Breast epithelium (tissue), 4 donors: ENCODE data around the gene OSBPL6. TPM values are rescaled to one million over a fixed set of nuclear protein-coding genes. Genes with fewer than 3 reads are reported as not detected.
A peak's percentile ranks its signal among the peaks of the same experiment; 100 is the strongest.
"Not testable (repeated sequence)": the region's sequence is repeated elsewhere in the genome, so short reads cannot be mapped to it uniquely, and the experiment has no call there.

Experiments used
- DNase-seq, 2 donors: peaks; one replicate each; pipeline ENCODE4 v3.0.0-alpha.2; 2019; ENCODE audit warnings: low spot score in 2 of 2
- H3K27ac ChIP-seq, 2 donors: fragments of 200-600 bp; sonication (generic) in 1 of 2; one replicate each; pipeline ENCODE4 v1.5.1; 2016 to 2019; ENCODE audit warnings: mild to moderate bottlenecking in 1 of 2
- H3K27me3 ChIP-seq, 2 donors: fragments of 200-600 bp; sonication (generic) in 1 of 2; one replicate each; pipeline versions ENCODE4 v1.5.1 to v1.6.0; 2017 to 2019; ENCODE audit warnings: control low read depth in 1 of 2, mild to moderate bottlenecking in 1 of 2
- H3K36me3 ChIP-seq: fragments of 200-600 bp; one replicate; pipeline ENCODE4 v1.5.1; 2019
- H3K4me1 ChIP-seq, 2 donors: fragments of 200-600 bp; sonication (generic); one replicate each; pipeline ENCODE4 v1.5.1; 2016 to 2019; ENCODE audit warnings: control low read depth in 1 of 2
- H3K4me3 ChIP-seq, 3 donors: fragments of 200-600 bp; sonication (generic); 1 replicate in 2 of 3; 2 replicates in 1 of 3; pipeline ENCODE4 v1.5.1; 2016 to 2019; ENCODE audit warnings: mild to moderate bottlenecking in 3 of 3, moderate library complexity in 2 of 3
- H3K9me3 ChIP-seq, 2 donors: fragments of 200-600 bp; sonication (generic) in 1 of 2; one replicate each; pipeline ENCODE4 v1.5.1; 2016 to 2019; ENCODE audit warnings: control low read depth in 1 of 2
- POLR2A ChIP-seq: fragments of 450-650 bp; IDR thresholded peaks from one replicate; pipeline ENCODE4 v1.6.1; 2016; ENCODE audit warnings: antibody characterized with exemption, mild to moderate bottlenecking, moderate library complexity
- POLR2AphosphoS5 ChIP-seq, 3 donors: sonication (generic); formaldehyde crosslinking; IDR thresholded peaks; one replicate each; pipeline ENCODE4 v1.6.1; 2017; ENCODE audit warnings: antibody characterized with exemption in 3 of 3
- intact Hi-C: fragments of 100-400 bp; cut with DNase I; formaldehyde crosslinking; loops from one replicate; pipeline ENCODE4 v1.15.1; 2023; ENCODE audit warnings: low total_unique reads
- total RNA-seq, 3 donors: library from RNA; depleted of rRNA; stranded (reverse); fragments of >200 nt; gene quantifications; one replicate each; pipeline ENCODE4 v1.1.0, GENCODE V29; 2016
- TF ChIP-seq, protein P1 (sequence below), 3 donors: fragments of 450-650 bp; IDR thresholded peaks; one replicate each; pipeline ENCODE4 v1.5.1; 2016 to 2017; ENCODE audit warnings: antibody characterized with exemption in 3 of 3, mild to moderate bottlenecking in 3 of 3, moderate library complexity in 3 of 3

Gene OSBPL6
- total RNA-seq, 3 donors from 2014 or later = 1.3 to 4.8 (median 1.8) TPM

DNA sequence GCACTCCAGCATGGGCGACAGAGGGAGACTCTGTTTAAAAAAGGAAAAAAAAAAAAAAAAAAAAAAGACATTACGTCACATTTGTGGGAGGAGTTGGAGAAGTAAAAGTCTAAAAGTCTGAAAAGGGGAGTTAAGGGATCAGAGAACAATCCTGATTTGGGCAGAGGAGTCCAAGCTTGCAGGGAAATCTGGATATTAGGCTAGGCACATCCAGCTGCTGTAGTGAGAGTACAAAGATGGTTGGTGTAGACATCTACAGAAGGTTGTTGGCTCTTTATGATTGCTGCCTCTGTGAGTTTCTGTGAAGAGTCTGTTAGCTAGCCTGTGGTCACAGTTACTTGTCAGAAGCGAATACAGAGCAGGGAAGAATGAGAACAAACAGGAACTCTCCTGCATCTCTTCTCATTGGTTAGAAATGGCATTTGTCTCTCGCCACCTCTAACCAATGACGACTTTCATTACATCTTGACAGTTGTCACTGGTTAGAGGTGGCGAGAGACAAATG, 3.3 kb upstream of the OSBPL6 start:
- no peaks in the 10 kb centered on the region for H3K27me3 ChIP-seq
- H3K9me3 ChIP-seq = no peaks in the 10 kb centered on the region
- TF ChIP-seq POLR2A = no peak
- TF ChIP-seq, protein P1, sequence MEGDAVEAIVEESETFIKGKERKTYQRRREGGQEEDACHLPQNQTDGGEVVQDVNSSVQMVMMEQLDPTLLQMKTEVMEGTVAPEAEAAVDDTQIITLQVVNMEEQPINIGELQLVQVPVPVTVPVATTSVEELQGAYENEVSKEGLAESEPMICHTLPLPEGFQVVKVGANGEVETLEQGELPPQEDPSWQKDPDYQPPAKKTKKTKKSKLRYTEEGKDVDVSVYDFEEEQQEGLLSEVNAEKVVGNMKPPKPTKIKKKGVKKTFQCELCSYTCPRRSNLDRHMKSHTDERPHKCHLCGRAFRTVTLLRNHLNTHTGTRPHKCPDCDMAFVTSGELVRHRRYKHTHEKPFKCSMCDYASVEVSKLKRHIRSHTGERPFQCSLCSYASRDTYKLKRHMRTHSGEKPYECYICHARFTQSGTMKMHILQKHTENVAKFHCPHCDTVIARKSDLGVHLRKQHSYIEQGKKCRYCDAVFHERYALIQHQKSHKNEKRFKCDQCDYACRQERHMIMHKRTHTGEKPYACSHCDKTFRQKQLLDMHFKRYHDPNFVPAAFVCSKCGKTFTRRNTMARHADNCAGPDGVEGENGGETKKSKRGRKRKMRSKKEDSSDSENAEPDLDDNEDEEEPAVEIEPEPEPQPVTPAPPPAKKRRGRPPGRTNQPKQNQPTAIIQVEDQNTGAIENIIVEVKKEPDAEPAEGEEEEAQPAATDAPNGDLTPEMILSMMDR (IDR thresholded peaks at IDR 0.05) = no peak
- no peak for TF ChIP-seq POLR2AphosphoS5 (IDR thresholded peaks at IDR 0.05)
- H3K4me3 ChIP-seq = no peak overlapping the region
- no peaks in the 10 kb centered on the region for H3K4me1 ChIP-seq
- no peak overlapping the region for H3K27ac ChIP-seq
- DNase-seq = no peak
- intact Hi-C loops = no loop called here
- no peaks in the 10 kb centered on the region for H3K36me3 ChIP-seq

- DNase-seq = no peak
- no peaks in the 10 kb centered on the region for H3K4me1 ChIP-seq
- intact Hi-C loops = no loop called here
- no peak for TF ChIP-seq POLR2AphosphoS5 (IDR thresholded peaks at IDR 0.05)
- no peak for TF ChIP-seq POLR2A
- no peaks in the 10 kb centered on the region for H3K27me3 ChIP-seq
- H3K4me3 ChIP-seq = no peak overlapping the region
- no peaks in the 10 kb centered on the region for H3K36me3 ChIP-seq
- H3K27ac ChIP-seq = no peak overlapping the region
- H3K9me3 ChIP-seq = no peaks in the 10 kb centered on the region
Measured at GRCh38 chr2:178191511-178191910, 2.8 kb upstream of the OSBPL6 start.

DNA sequence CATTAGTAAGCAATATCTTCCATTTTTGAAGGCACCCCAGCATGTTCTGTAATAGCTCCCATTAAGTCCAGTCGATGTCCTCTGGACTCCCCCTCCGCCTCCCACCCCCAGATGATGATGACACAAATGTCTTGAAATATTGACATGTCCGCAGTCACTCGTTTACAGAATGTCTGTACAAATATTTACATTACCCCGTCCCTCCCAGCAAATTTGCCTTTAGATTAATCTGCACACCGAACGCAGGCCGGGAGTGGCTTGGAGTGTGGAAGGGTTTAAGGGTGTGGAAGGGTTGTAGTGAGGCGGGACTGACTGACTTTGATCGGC, 853 bp upstream of the OSBPL6 start:
- no peaks in the 10 kb centered on the region for H3K4me1 ChIP-seq
- no peaks in the 10 kb centered on the region for H3K36me3 ChIP-seq
- no peak for TF ChIP-seq POLR2A
- no peak for TF ChIP-seq POLR2AphosphoS5 (IDR thresholded peaks at IDR 0.05)
- TF ChIP-seq, protein P1 (IDR thresholded peaks at IDR 0.05) = no peak
- intact Hi-C loops = no loop called here
- peak overlapping the region; percentile 80 to 94 (median 86) for H3K4me3 ChIP-seq
- H3K27me3 ChIP-seq = no peaks in the 10 kb centered on the region
- no peaks in the 10 kb centered on the region for H3K9me3 ChIP-seq
- peak in 1 of 2 donors; percentile 58 for DNase-seq
- peak overlapping the region; percentile 85 to 89 for H3K27ac ChIP-seq

GRCh38 chr2:178194600-178195389, 483 bp downstream of the OSBPL6 start:
- H3K27ac ChIP-seq = peak overlapping the region; percentile 85 to 89
- no peaks in the 10 kb centered on the region for H3K36me3 ChIP-seq
- TF ChIP-seq POLR2A = no peak
- no peaks in the 10 kb centered on the region for H3K4me1 ChIP-seq
- H3K27me3 ChIP-seq = no peaks in the 10 kb centered on the region
- intact Hi-C loops = no loop called here
- H3K9me3 ChIP-seq = no peaks in the 10 kb centered on the region
- peak in 1 of 2 donors; percentile 52 for DNase-seq
- H3K4me3 ChIP-seq = peak overlapping the region; percentile 80 to 94 (median 86)

DNA sequence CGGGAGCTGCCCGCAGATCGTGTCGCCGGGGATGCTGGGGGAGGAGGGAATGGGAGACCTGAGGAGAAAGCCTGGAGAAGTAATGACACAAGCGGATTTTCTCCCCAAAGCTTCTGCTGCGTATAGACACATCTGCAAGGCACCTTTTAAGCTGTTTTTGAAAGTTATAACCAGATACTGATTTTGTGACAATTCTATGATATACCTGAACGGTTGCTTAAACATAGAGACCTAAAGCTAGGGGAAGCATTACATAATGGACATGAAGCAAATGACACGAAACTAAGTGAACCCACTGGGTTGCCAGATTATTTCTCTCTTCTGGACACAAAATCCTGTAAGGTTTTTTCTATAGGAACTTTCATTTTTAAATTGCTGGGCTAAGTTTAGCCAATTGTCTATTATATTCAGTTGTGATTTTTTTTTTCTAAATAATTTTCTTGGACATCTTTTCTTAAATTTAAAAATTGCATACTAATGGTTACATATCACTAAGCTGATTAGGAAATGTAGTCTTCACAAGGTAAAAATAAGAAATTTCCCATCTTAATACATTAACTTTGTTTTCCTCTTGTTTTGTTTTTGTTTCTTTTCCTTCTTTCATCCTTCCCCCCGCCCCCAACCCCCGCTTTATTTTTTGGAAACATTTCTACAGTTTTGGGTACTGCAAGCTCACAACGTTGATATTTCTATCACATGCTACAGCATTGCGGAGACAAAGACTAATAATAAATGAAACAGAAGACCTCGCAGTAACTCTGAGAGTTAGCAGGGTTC, 1.3 kb downstream of the OSBPL6 start:
- Histone ChIP-seq H3K36me3 (no peaks in the 10 kb centered on the region), H3K4me1 (no peaks in the 10 kb centered on the region), H3K27me3 (no peaks in the 10 kb centered on the region), H3K4me3 (peak overlapping the region; percentile 80 to 94 (median 86)), H3K27ac (peak overlapping the region; percentile 85 to 89), H3K9me3 (no peaks in the 10 kb centered on the region)
- intact Hi-C loops = no loop called here
- DNase-seq = no peak
- TF ChIP-seq POLR2A = no peak
- TF ChIP-seq, protein P1 (IDR thresholded peaks at IDR 0.05) = no peak
- no peak for TF ChIP-seq POLR2AphosphoS5 (IDR thresholded peaks at IDR 0.05)

- no peak overlapping the region for H3K4me3 ChIP-seq
- intact Hi-C loops = no loop called here
- no peak overlapping the region for H3K27ac ChIP-seq
- no peaks in the 10 kb centered on the region for H3K36me3 ChIP-seq
- TF ChIP-seq POLR2AphosphoS5 (IDR thresholded peaks at IDR 0.05) (no peak), POLR2A (no peak)
- TF ChIP-seq, protein P1 (IDR thresholded peaks at IDR 0.05) = no peak
- no peak for DNase-seq
- no peaks in the 10 kb centered on the region for H3K27me3 ChIP-seq
- no peaks in the 10 kb centered on the region for H3K4me1 ChIP-seq
- no peaks in the 10 kb centered on the region for H3K9me3 ChIP-seq
Measured at GRCh38 chr2:178197791-178198190, 3.5 kb downstream of the OSBPL6 start.

GRCh38 chr2:178198441-178198840, 4.1 kb downstream of the OSBPL6 start:
- H3K9me3 ChIP-seq, H3K36me3 ChIP-seq, H3K4me3 ChIP-seq, H3K27ac ChIP-seq, H3K27me3 ChIP-seq, DNase-seq, intact Hi-C loops, H3K4me1 ChIP-seq: not testable (repeated sequence)
